Neural crest cell (in vitro differentiated cells): ENCODE measurements around the gene FBXO10. TPM values are rescaled to one million over a fixed set of nuclear protein-coding genes. Genes with fewer than 3 reads are reported as not detected.

Experiments
- DNase-seq: peaks from one replicate; pipeline ENCODE4 v3.0.0; 2021; ENCODE audit warnings: low read depth, mixed read lengths, low spot score
- H3K27ac Mint-ChIP-seq: one replicate; pipeline ENCODE4 v1.8.0; 2021; ENCODE audit warnings: mild to moderate bottlenecking, mixed read lengths; ENCODE audit not compliant: unreplicated experiment
- H3K27me3 Mint-ChIP-seq: 2 replicates; pipeline ENCODE4 v1.8.0; 2021; ENCODE audit warnings: low read depth, mild to moderate bottlenecking, mixed read lengths
- H3K36me3 Mint-ChIP-seq: 2 replicates; pipeline ENCODE4 v1.8.0; 2021; ENCODE audit warnings: low read depth, mild to moderate bottlenecking, mixed read lengths
- H3K4me1 Mint-ChIP-seq: 2 replicates; pipeline ENCODE4 v1.8.0; 2021; ENCODE audit warnings: mixed read lengths
- H3K4me3 Mint-ChIP-seq: one replicate; pipeline ENCODE4 v1.8.0; 2021; ENCODE audit warnings: mild to moderate bottlenecking, mixed read lengths
- H3K9me3 Mint-ChIP-seq: 2 replicates; pipeline ENCODE4 v1.8.0; 2021; ENCODE audit warnings: mixed read lengths
- CTCF ChIP-seq: fragments of 200-600 bp; sonication (generic); conservative IDR thresholded peaks from 2 replicates; pipeline ENCODE4 v1.5.0; 2021; ENCODE audit warnings: antibody characterized with exemption, mild to moderate bottlenecking
- total RNA-seq: library from RNA; stranded (reverse); gene quantifications from 2 replicates; pipeline ENCODE4 v1.2.1, GENCODE V29; 2021

Gene FBXO10
- total RNA-seq, 1 donor from 2014 or later, result 25.6 TPM

- Mint-ChIP-seq H3K9me3 (no peaks in the 10 kb centered on the region), H3K27ac (peak overlapping the region; percentile 60), H3K36me3 (no peaks in the 10 kb centered on the region)
Observed at GRCh38 chr9:37575511-37575914, 667 bp downstream of the FBXO10 start.

GRCh38 chr9:37575001-37575400 lies 1.2 kb downstream of the FBXO10 start:
- Mint-ChIP-seq H3K27ac (peak overlapping the region; percentile 66), H3K27me3 (no peaks in the 10 kb centered on the region), H3K36me3 (no peaks in the 10 kb centered on the region), H3K4me3 (peak overlapping the region; percentile 89), H3K9me3 (no peaks in the 10 kb centered on the region), H3K4me1 (peaks cover 36% of the 10 kb centered on the region)
- DNase-seq, result no peak
- no peak for TF ChIP-seq CTCF

More at GRCh38 chr9:37575511-37575914, 667 bp downstream of the FBXO10 start:
- no peak for TF ChIP-seq CTCF
- Mint-ChIP-seq H3K4me3 (peak overlapping the region; percentile 89), H3K27me3 (no peaks in the 10 kb centered on the region), H3K4me1 (peaks cover 36% of the 10 kb centered on the region)
- DNase-seq, result no peak

GRCh38 chr9:37574241-37574721 lies 1.9 kb downstream of the FBXO10 start:
- Mint-ChIP-seq H3K4me3 (peak overlapping the region; percentile 89), H3K27me3 (no peaks in the 10 kb centered on the region), H3K9me3 (no peaks in the 10 kb centered on the region), H3K4me1 (peaks cover 36% of the 10 kb centered on the region), H3K36me3 (no peaks in the 10 kb centered on the region), H3K27ac (peak overlapping the region; percentile 86)
- TF ChIP-seq CTCF, result no peak
- no peak for DNase-seq

GRCh38 chr9:37571282-37571681 lies 4.9 kb downstream of the FBXO10 start:
- no peak overlapping the region for H3K4me3 Mint-ChIP-seq
- H3K9me3 Mint-ChIP-seq, result no peaks in the 10 kb centered on the region
- no peak for TF ChIP-seq CTCF
- H3K36me3 Mint-ChIP-seq, result peaks cover 4% of the 10 kb centered on the region
- H3K27ac Mint-ChIP-seq, result no peak overlapping the region
- H3K27me3 Mint-ChIP-seq, result no peaks in the 10 kb centered on the region
- DNase-seq, result no peak
- peaks cover 31% of the 10 kb centered on the region for H3K4me1 Mint-ChIP-seq

- Mint-ChIP-seq H3K27me3 (no peaks in the 10 kb centered on the region), H3K4me3 (no peak overlapping the region), H3K27ac (no peak overlapping the region), H3K9me3 (peaks cover 10% of the 10 kb centered on the region), H3K36me3 (peaks cover 34% of the 10 kb centered on the region), H3K4me1 (peaks cover 4% of the 10 kb centered on the region)
- DNase-seq, result no peak
- no peak for TF ChIP-seq CTCF
Observed at GRCh38 chr9:37566716-37567115, 9.5 kb downstream of the FBXO10 start.
